Osteoblast (primary cell): Measurements from ENCODE around the gene NMNAT2. TPM values are rescaled to one million over a fixed set of nuclear protein-coding genes. Genes with fewer than 3 reads are reported as not detected.

Source experiments
- DNase-seq: peaks from one replicate; pipeline ENCODE4 v3.0.0; 2011; ENCODE audit warnings: low spot score, mixed read lengths; ENCODE audit not compliant: insufficient read length; ENCODE audit errors: missing footprints
- H2AFZ ChIP-seq: 2 replicates; pipeline ENCODE4 v1.6.0; 2011; ENCODE audit warnings: mild to moderate bottlenecking, low read length
- H3K27ac ChIP-seq: 2 replicates; pipeline ENCODE4 v1.5.1; 2011; ENCODE audit warnings: mild to moderate bottlenecking, low read depth, low read length, moderate library complexity
- H3K27me3 ChIP-seq: 2 replicates; pipeline ENCODE4 v1.6.0; 2012; ENCODE audit warnings: mild to moderate bottlenecking, control low read depth, inconsistent platforms, low read length, moderate library complexity; ENCODE audit not compliant: insufficient read depth
- H3K36me3 ChIP-seq: 2 replicates; pipeline ENCODE4 v1.5.1; 2011; ENCODE audit warnings: mild to moderate bottlenecking, low read length, control low read depth, moderate library complexity; ENCODE audit not compliant: insufficient read depth
- H3K4me1 ChIP-seq: 2 replicates; pipeline ENCODE4 v1.5.1; 2011; ENCODE audit warnings: mild to moderate bottlenecking, low read length, control low read depth, moderate library complexity; ENCODE audit not compliant: insufficient read depth
- H3K4me2 ChIP-seq: 2 replicates; pipeline ENCODE4 v1.6.0; 2011; ENCODE audit warnings: mild to moderate bottlenecking, low read length; ENCODE audit not compliant: insufficient read depth
- H3K4me3 ChIP-seq: fragments of 200-600 bp; sonication (generic); 3 replicates; pipeline ENCODE4 v1.5.1; 2012; ENCODE audit warnings: mild to moderate bottlenecking, low read length, inconsistent platforms; ENCODE audit not compliant: insufficient read depth
- H3K79me2 ChIP-seq: 2 replicates; pipeline ENCODE4 v1.6.0; 2012; ENCODE audit warnings: mild to moderate bottlenecking, low read length, control low read depth, inconsistent platforms; ENCODE audit not compliant: insufficient read depth
- H3K9me3 ChIP-seq: 2 replicates; pipeline ENCODE4 v1.5.1; 2011; ENCODE audit warnings: low read depth, low read length, control low read depth
- H4K20me1 ChIP-seq: 2 replicates; pipeline ENCODE4 v1.6.0; 2012; ENCODE audit warnings: mild to moderate bottlenecking, low read length, control low read depth; ENCODE audit not compliant: insufficient read depth
- CTCF ChIP-seq: IDR thresholded peaks from 2 replicates; pipeline ENCODE4 v1.5.1; 2011; ENCODE audit warnings: mild to moderate bottlenecking, low read depth, low read length, moderate library complexity; ENCODE audit errors: extremely low read depth
- total RNA-seq: library from RNA; depleted of rRNA; stranded (reverse); fragments of >200 nt; gene quantifications from 2 replicates; pipeline ENCODE4 v1.2.3, GENCODE V29; 2012

The NMNAT2 gene
- total RNA-seq, 1 donor, result 2.5 TPM

GRCh38 chr1:183366116-183366515 is 52.1 kb downstream of the NMNAT2 start:
- H3K9me3 ChIP-seq, result no peaks in the 10 kb centered on the region
- H3K27me3 ChIP-seq, result peaks cover 9% of the 10 kb centered on the region
- H3K4me1 ChIP-seq, result no peaks in the 10 kb centered on the region
- no peak for DNase-seq
- H3K79me2 ChIP-seq, result no peaks in the 10 kb centered on the region
- no peaks in the 10 kb centered on the region for H4K20me1 ChIP-seq
- H3K4me3 ChIP-seq, result no peak overlapping the region
- no peaks in the 10 kb centered on the region for H3K36me3 ChIP-seq
- no peak overlapping the region for H3K4me2 ChIP-seq
- no peak for TF ChIP-seq CTCF
- no peak overlapping the region for H2AFZ ChIP-seq
- no peak overlapping the region for H3K27ac ChIP-seq

- H3K27ac ChIP-seq, result no peak overlapping the region
- no peaks in the 10 kb centered on the region for H3K9me3 ChIP-seq
- H3K79me2 ChIP-seq, result no peaks in the 10 kb centered on the region
- no peak for TF ChIP-seq CTCF
- H3K4me1 ChIP-seq, result no peaks in the 10 kb centered on the region
- DNase-seq, result no peak
- H3K4me3 ChIP-seq, result no peak overlapping the region
- no peak overlapping the region for H3K4me2 ChIP-seq
- no peaks in the 10 kb centered on the region for H3K36me3 ChIP-seq
- no peak overlapping the region for H2AFZ ChIP-seq
- peaks cover 9% of the 10 kb centered on the region for H3K27me3 ChIP-seq
- no peaks in the 10 kb centered on the region for H4K20me1 ChIP-seq
Measured at GRCh38 chr1:183365676-183366075, 52.5 kb downstream of the NMNAT2 start.

- Histone ChIP-seq H3K36me3 (no peaks in the 10 kb centered on the region), H3K27ac (no peak overlapping the region), H3K4me3 (no peak overlapping the region), H3K79me2 (no peaks in the 10 kb centered on the region), H3K4me1 (no peaks in the 10 kb centered on the region), H3K27me3 (peaks cover 15% of the 10 kb centered on the region), H3K4me2 (no peak overlapping the region), H2AFZ (no peak overlapping the region), H4K20me1 (no peaks in the 10 kb centered on the region), H3K9me3 (no peaks in the 10 kb centered on the region)
- DNase-seq, result no peak
- no peak for TF ChIP-seq CTCF
Measured at GRCh38 chr1:183365093-183365492, 53.1 kb downstream of the NMNAT2 start.

GRCh38 chr1:183363972-183364371 is 54.2 kb downstream of the NMNAT2 start:
- Histone ChIP-seq H3K27ac (no peak overlapping the region), H3K27me3 (peaks cover 17% of the 10 kb centered on the region), H3K4me1 (no peaks in the 10 kb centered on the region), H3K4me2 (no peak overlapping the region), H3K79me2 (no peaks in the 10 kb centered on the region), H3K36me3 (no peaks in the 10 kb centered on the region), H4K20me1 (no peaks in the 10 kb centered on the region), H3K9me3 (no peaks in the 10 kb centered on the region), H2AFZ (no peak overlapping the region), H3K4me3 (no peak overlapping the region)
- no peak for TF ChIP-seq CTCF
- DNase-seq, result no peak
